Heart right ventricle (tissue), 16 donors: ENCODE results near the gene FBLIM1. TPM values are rescaled to one million over a fixed set of nuclear protein-coding genes. Genes with fewer than 3 reads are reported as not detected.

Source experiments
- ATAC-seq, 8 donors: fragments of 200-7000 bp; cut with Tn5 transposase; one replicate each; pipeline ENCODE4 v1.9.1; 2020; ENCODE audit warnings: mild to moderate bottlenecking in 8 of 8, moderate library complexity in 8 of 8, moderate number of reproducible peaks in 1 of 8
- DNase-seq, 2 donors: peaks; one replicate each; pipeline ENCODE4 v3.0.0-alpha.2; 2020
- H3K27ac ChIP-seq, 10 donors: fragments of 200-600 bp; sonication (generic) in 2 of 10; one replicate each; pipeline versions ENCODE4 v1.5.0 to v1.8.0; 2020 to 2022; ENCODE audit warnings: mild to moderate bottlenecking in 3 of 10
- H3K27me3 ChIP-seq, 7 donors: fragments of 200-600 bp; one replicate each; pipeline ENCODE4 v1.8.0; 2021 to 2022; ENCODE audit warnings: mild to moderate bottlenecking in 2 of 7
- H3K36me3 ChIP-seq, 9 donors: fragments of 200-600 bp; sonication (generic) in 1 of 9; one replicate each; pipeline versions ENCODE4 v1.5.0 to v1.8.0; 2020 to 2022; ENCODE audit warnings: mild to moderate bottlenecking in 2 of 9
- H3K4me1 ChIP-seq, 9 donors: fragments of 200-600 bp; sonication (generic) in 1 of 9; one replicate each; pipeline versions ENCODE4 v1.5.0 to v1.8.0; 2020 to 2022; ENCODE audit warnings: mild to moderate bottlenecking in 4 of 9
- H3K4me3 ChIP-seq, 10 donors: fragments of 200-600 bp; sonication (generic) in 2 of 10; one replicate each; pipeline versions ENCODE4 v1.5.0 to v1.8.0; 2020 to 2022; ENCODE audit warnings: mild to moderate bottlenecking in 7 of 10, moderate library complexity in 2 of 10
- H3K9me3 ChIP-seq, 11 donors: fragments of 200-600 bp in 10 of 11; sonication (generic) in 2 of 11; one replicate each; pipeline versions ENCODE4 v1.5.0 to v1.8.0; 2013 to 2022; ENCODE audit warnings: mild to moderate bottlenecking in 2 of 11, control low read depth in 1 of 11, moderate library complexity in 1 of 11
- CTCF ChIP-seq, 9 donors: fragments of 200-600 bp; sonication (generic) in 2 of 9; IDR thresholded peaks; one replicate each; pipeline versions ENCODE4 v1.5.0 to v1.8.0; 2021 to 2022; ENCODE audit warnings: antibody characterized with exemption in 9 of 9, mild to moderate bottlenecking in 5 of 9, moderate library complexity in 1 of 9
- WGBS, 2 donors: extraction: QIAGEN DNeasy Blood & Tissue Kit; methylation state at CpG; one replicate each; pipeline ENCODE4 v1.1.7; 2013; ENCODE audit warnings: inconsistent platforms in 1 of 2; 5-methylcytosine and 5-hydroxymethylcytosine counted together
- intact Hi-C, 10 donors: fragments of 100-400 bp; cut with DNase I; formaldehyde crosslinking; loops; one replicate each; pipeline versions ENCODE4 v1.11.1 to v1.14.2; 2022
- long read RNA-seq, 3 donors: library from polyadenylated mRNA; unstranded; transcript quantifications; one replicate each; pipeline ENCODE4 v2.0.0, GENCODE V29; 2020 to 2021
- polyA plus RNA-seq, 2 donors: library from polyadenylated mRNA; stranded (reverse); fragments of 200-250 nt; gene quantifications; one replicate each; pipeline ENCODE4 v1.2.3, GENCODE V29; 2013
- total RNA-seq, 10 donors: library from RNA; stranded (reverse); fragmentation: NEBNext Ultra II Directional in 3 of 10; extraction: Animal tissue kit (Norgen Biotek cat#: 25700) in 3 of 10; gene quantifications; one replicate each; pipeline versions ENCODE4 v1.2.1 to v1.2.4, GENCODE V29; 2021 to 2023
- donor health status: Arrhythmogenic right ventricular cardiomyopathy.
- donor health status: ischemic (EF 13 %, LVEDD 7.1; RV severe dilation, severe dysfunction).
- donor health status: healthy with polysubstance abuse.
- donor health status: DM: no; HTN: yes; CAD: no.
- donor health status: DM: no; HTN: no; CAD: no.
- donor health status: ischemic (EF 25% LVEDD 6.9; RV normal size, moderate dysfunction).
- donor health status: ischemic (EF 25% LVEDD 5.7; RV mildly dilated, moderate dysfunction).
- donor health status: healthy.
- donor health status: DM: yes; HTN: yes; CAD: no.
- donor health status: Ischemic cardiomyopathy.
- donor health status: ischemic (EF 35%, LVEDD 5.7; RV mildly dilated, moderate dysfunction).
- donor health status: nonischemic (EF 11% LVEDD 7.7; RV severe dilation, severe dysfunction).
- donor health status: DM: yes; HTN: yes; CAD: no.
- donor health status: PGD.
- donor health status: ischemic (EF 29% LVEDD 5.4; RV normal size, mild dysfunction).
- donor health status: nonischemic (EF 23%, LVEDD 6.1; RV moderate dilation, normal function).

FBLIM1 gene
- total RNA-seq: 100 to 1,000 TPM in 2 of 10 donors, 10 to 100 TPM in 8; 43.4 to 115 (median 59.9) TPM
- polyA plus RNA-seq: 10 to 100 TPM; 27.0 to 52.9 TPM
- long read RNA-seq, donor 1, transcript FBLIM1-202 (9 exons, 3,695 nt): major isoform, 28 of 107 reads
- long read RNA-seq, donor 1, partial matches to known transcripts: 46 of 107 reads
- long read RNA-seq, donor 1, other reads (novel, unspliced or antisense): 33 of 107 reads
- long read RNA-seq, donor 2, transcript FBLIM1-202 (9 exons, 3,695 nt): major isoform, 17 of 151 reads
- long read RNA-seq, donor 2, partial matches to known transcripts: 70 of 151 reads
- long read RNA-seq, donor 2, other reads (novel, unspliced or antisense): 63 of 151 reads
- long read RNA-seq, donor 3, transcript FBLIM1-202 (9 exons, 3,695 nt): major isoform, 21 of 77 reads
- long read RNA-seq, donor 3, partial matches to known transcripts: 23 of 77 reads
- long read RNA-seq, donor 3, other reads (novel, unspliced or antisense): 32 of 77 reads

- 3% methylated on average over 33 to 54 of the region's 58 CpGs for WGBS, 2 donors
- H3K27ac ChIP-seq: peak within 1 kb of the TSS in 9 of 10 donors; percentile 66 to 87 (median 83)
- no peaks in the 10 kb centered on the region for H3K36me3 ChIP-seq
- DNase-seq (no peak), ATAC-seq (peak in 4 of 8 donors; percentile 2 to 56 (median 29))
- intact Hi-C loops: no loop called here
- H3K9me3 ChIP-seq: no peaks in the 10 kb centered on the region
- peak within 1 kb of the TSS; percentile 66 to 85 (median 72) for H3K4me3 ChIP-seq
- H3K27me3 ChIP-seq: peaks cover 0 to 59% (median 16%) of the 10 kb centered on the region in 7 donors
- no peak for TF ChIP-seq CTCF (IDR thresholded peaks at IDR 0.05)
- H3K4me1 ChIP-seq: peaks cover 14 to 61% (median 47%) of the 10 kb centered on the region in 9 donors
These were observed at the start of gene FBLIM1 for GRCh38 chr1:15758343-15758931. Gene FBLIM1, plus strand, starts transcription at chr1:15758795. Its CDS starts 6,189 bp downstream, at chr1:15764984.

GRCh38 chr1:15709226-15709625 is 49.4 kb upstream of the FBLIM1 start:
- H3K9me3 ChIP-seq: no peaks in the 10 kb centered on the region
- H3K27me3 ChIP-seq: no peaks in the 10 kb centered on the region
- peaks cover 9 to 81% (median 59%) of the 10 kb centered on the region in 9 donors for H3K4me1 ChIP-seq
- WGBS, 2 donors: 92 to 93% methylated on average over 4 of the region's 4 CpGs
- no peak for ATAC-seq
- H3K4me3 ChIP-seq: no peak overlapping the region
- peak overlapping the region in 2 of 10 donors; percentile 10 to 31 for H3K27ac ChIP-seq
- H3K36me3 ChIP-seq: peaks cover 0 to 28% (median 0%) of the 10 kb centered on the region in 9 donors
- intact Hi-C loops: loop anchor here in 1 of 10 donors (10.0 kb wide), 1 partner anchor 94 kb away; the partner anchor contains the start of gene DDI2
- no peak for TF ChIP-seq CTCF (IDR thresholded peaks at IDR 0.05)
- DNase-seq: no peak

- intact Hi-C loops: no loop called here
- Histone ChIP-seq H3K36me3 (peaks cover 0 to 21% (median 6%) of the 10 kb centered on the region in 9 donors), H3K9me3 (no peaks in the 10 kb centered on the region), H3K4me3 (no peak overlapping the region), H3K27me3 (no peaks in the 10 kb centered on the region), H3K4me1 (peaks cover 20 to 82% (median 67%) of the 10 kb centered on the region in 9 donors), H3K27ac (peak overlapping the region in 6 of 10 donors; percentile 6 to 88 (median 72))
- ATAC-seq (no peak), DNase-seq (no peak)
- TF ChIP-seq CTCF (IDR thresholded peaks at IDR 0.05): no peak
- WGBS, 2 donors: 71% methylated on average over 4 of the region's 4 CpGs
These were observed 46.4 kb upstream of the FBLIM1 start for GRCh38 chr1:15712168-15712567.

- H3K4me3 ChIP-seq: no peak overlapping the region
- WGBS, 2 donors: 23 to 38% methylated on average over 4 of the region's 4 CpGs
- intact Hi-C loops: no loop called here
These were observed 44.0 kb upstream of the FBLIM1 start for GRCh38 chr1:15714406-15715136.

More at GRCh38 chr1:15714406-15715136, 44.0 kb upstream of the FBLIM1 start:
- H3K9me3 ChIP-seq: no peaks in the 10 kb centered on the region
- ATAC-seq (peak; percentile 73 to 89 (median 82)), DNase-seq (peak in 1 of 2 donors; percentile 68)
- H3K27ac ChIP-seq: peak overlapping the region; percentile 53 to 88 (median 75)
- peaks cover 20 to 88% (median 64%) of the 10 kb centered on the region in 9 donors for H3K4me1 ChIP-seq
- TF ChIP-seq CTCF (IDR thresholded peaks at IDR 0.05): no peak
- H3K27me3 ChIP-seq: no peaks in the 10 kb centered on the region
- peaks cover 0 to 41% (median 16%) of the 10 kb centered on the region in 9 donors for H3K36me3 ChIP-seq
